H1 (cell line): ENCODE results near the gene LRP2BP. TPM values are rescaled to one million over a fixed set of nuclear protein-coding genes. Genes with fewer than 3 reads are reported as not detected.

Experiments used
- CTCF ChIA-PET: fragments of 300-600 bp; sonication (Branson Sonifier 250); formaldehyde crosslinking; loops from one replicate; lab custom pipeline; 2021; ENCODE audit not compliant: partially characterized antibody; lab: Charles Lee
- POLR2A ChIA-PET: fragments of 300-600 bp; sonication (Branson Sonifier 250); formaldehyde crosslinking; loops from one replicate; lab custom pipeline; 2021; ENCODE audit warnings: inconsistent platforms; ENCODE audit not compliant: partially characterized antibody; lab: Charles Lee
- DNase-seq, 2 experiments: peaks; one replicate each; pipeline versions ENCODE4 v3.0.0 to v3.0.0-alpha.2; 2010 to 2022; ENCODE audit warnings: low spot score in 2 of 2, low read depth in 1 of 2, mixed read lengths in 1 of 2
- FAIRE-seq: peaks from 2 replicates; lab custom pipeline; 2011; peaks lifted over from hg19 to GRCh38; lab: Jason Lieb, UNC
- H2AFZ ChIP-seq: 2 replicates; pipeline ENCODE4 v1.8.1; 2012; ENCODE audit warnings: low read length, inconsistent platforms
- H2AK5ac ChIP-seq: 2 replicates; pipeline ENCODE4 v1.6.1; 2013; ENCODE audit warnings: low read depth, low read length
- H2BK120ac ChIP-seq: replicated peaks from 2 replicates; pipeline ENCODE3; 2013; ENCODE audit warnings: low read depth, low read length, inconsistent platforms
- H2BK12ac ChIP-seq: 2 replicates; pipeline ENCODE4 v1.6.1; 2013; ENCODE audit warnings: low read depth, low read length
- H2BK15ac ChIP-seq: 2 replicates; pipeline ENCODE4 v1.6.1; 2013; ENCODE audit warnings: low read length
- H2BK20ac ChIP-seq: 2 replicates; pipeline ENCODE4 v1.6.1; 2013; ENCODE audit warnings: low read length
- H2BK5ac ChIP-seq: 2 replicates; pipeline ENCODE4 v1.6.1; 2013; ENCODE audit warnings: low read depth, low read length
- H3K14ac ChIP-seq: 2 replicates; pipeline ENCODE4 v1.6.1; 2013; ENCODE audit warnings: inconsistent platforms; ENCODE audit not compliant: insufficient read length
- H3K18ac ChIP-seq: 2 replicates; pipeline ENCODE4 v1.6.1; 2013; ENCODE audit warnings: low read length; ENCODE audit errors: extremely low read depth
- H3K23ac ChIP-seq: 2 replicates; pipeline ENCODE4 v1.6.1; 2013; ENCODE audit warnings: inconsistent platforms; ENCODE audit not compliant: insufficient read length
- H3K23me2 ChIP-seq: 2 replicates; pipeline ENCODE4 v1.6.1; 2013; ENCODE audit warnings: low read depth, low read length
- H3K27ac ChIP-seq: 2 replicates; pipeline ENCODE4 v1.6.1; 2011; ENCODE audit warnings: low read depth, low read length, inconsistent platforms
- H3K27me3 ChIP-seq, 4 experiments: replicated peaks in 1 of 4; 1 replicate in 1 of 4; 2 replicates in 3 of 4; pipeline versions ENCODE4 v1.6.1 to v1.8.1; 2011 to 2013; ENCODE audit warnings: low read length in 3 of 4, mild to moderate bottlenecking in 3 of 4, inconsistent platforms in 2 of 4, mixed read lengths in 2 of 4, moderate library complexity in 1 of 4; ENCODE audit not compliant: control insufficient read depth in 3 of 4, insufficient read depth in 3 of 4; ENCODE audit errors: extremely low read depth in 1 of 4
- H3K36me3 ChIP-seq, 4 experiments: 2 replicates each; pipeline versions ENCODE4 v1.6.1 to v1.8.1; 2011 to 2013; ENCODE audit warnings: mild to moderate bottlenecking in 4 of 4, low read length in 3 of 4, moderate library complexity in 2 of 4, control low read depth in 1 of 4, inconsistent platforms in 1 of 4; ENCODE audit not compliant: insufficient read depth in 4 of 4, control insufficient read depth in 2 of 4
- H3K4ac ChIP-seq: replicated peaks from 2 replicates; pipeline ENCODE3; 2013; ENCODE audit warnings: low read length, low read depth, mixed read lengths, inconsistent platforms; ENCODE audit not compliant: insufficient read length
- H3K4me1 ChIP-seq, 4 experiments: replicated peaks in 1 of 4; 1 replicate in 1 of 4; 2 replicates in 3 of 4; pipeline versions ENCODE4 v1.6.1 to v1.8.1; 2011 to 2013; ENCODE audit warnings: low read length in 3 of 4, inconsistent platforms in 2 of 4, mixed read lengths in 1 of 4; ENCODE audit not compliant: insufficient read depth in 4 of 4, control insufficient read depth in 3 of 4
- H3K4me2 ChIP-seq, 2 experiments: 2 replicates each; pipeline versions ENCODE4 v1.6.1 to v1.8.1; 2011 to 2013; ENCODE audit warnings: low read depth in 2 of 2, low read length in 2 of 2, control low read depth in 1 of 2, inconsistent platforms in 1 of 2, mild to moderate bottlenecking in 1 of 2; ENCODE audit not compliant: insufficient read depth in 1 of 2
- H3K4me3 ChIP-seq, 4 experiments: fragments of 200-600, 300-600 bp in 1 of 4; sonication (generic), shearing (Covaris generic), sonication (Bioruptor Twin) in 1 of 4; 2 replicates each; pipeline versions ENCODE4 v1.5.1 to v1.8.1; 2011 to 2016; ENCODE audit warnings: low read length in 4 of 4, low read depth in 3 of 4, control low read depth in 2 of 4, inconsistent platforms in 2 of 4, mild to moderate bottlenecking in 2 of 4, mixed read lengths in 1 of 4, moderate library complexity in 1 of 4; ENCODE audit not compliant: insufficient read depth in 2 of 4; ENCODE audit errors: extremely low read depth in 1 of 4
- H3K56ac ChIP-seq: replicated peaks from 2 replicates; pipeline ENCODE3; 2013; ENCODE audit warnings: low read depth, mild to moderate bottlenecking, mixed read lengths, low read length, inconsistent platforms; ENCODE audit not compliant: insufficient read length
- H3K79me1 ChIP-seq: 2 replicates; pipeline ENCODE4 v1.6.1; 2013; ENCODE audit warnings: low read depth, low read length, control low read depth
- H3K79me2 ChIP-seq, 2 experiments: 2 replicates each; pipeline versions ENCODE4 v1.6.1 to v1.8.1; 2012 to 2013; ENCODE audit warnings: low read length in 2 of 2, mild to moderate bottlenecking in 2 of 2, inconsistent platforms in 1 of 2; ENCODE audit not compliant: insufficient read depth in 2 of 2, control insufficient read depth in 1 of 2
- H3K9ac ChIP-seq, 4 experiments: replicated peaks in 1 of 4; 1 replicate in 1 of 4; 2 replicates in 3 of 4; pipeline versions ENCODE4 v1.6.1 to v1.8.1; 2011 to 2013; ENCODE audit warnings: low read depth in 3 of 4, low read length in 3 of 4, control low read depth in 2 of 4, mild to moderate bottlenecking in 2 of 4, moderate library complexity in 2 of 4, inconsistent platforms in 1 of 4; ENCODE audit errors: extremely low read depth in 1 of 4
- H3K9me3 ChIP-seq, 2 experiments: 2 replicates each; pipeline versions ENCODE4 v1.6.1 to v1.8.1; 2012 to 2013; ENCODE audit warnings: mild to moderate bottlenecking in 2 of 2, moderate library complexity in 2 of 2, control low read depth in 1 of 2, inconsistent platforms in 1 of 2, low read depth in 1 of 2, low read length in 1 of 2, mixed read lengths in 1 of 2; ENCODE audit not compliant: insufficient read depth in 2 of 2
- H4K20me1 ChIP-seq, 2 experiments: replicated peaks in 1 of 2; 2 replicates each; pipeline versions ENCODE3 to v1.8.1; 2011 to 2013; ENCODE audit warnings: inconsistent platforms in 2 of 2, low read length in 2 of 2, mild to moderate bottlenecking in 1 of 2; ENCODE audit not compliant: insufficient read depth in 2 of 2, control insufficient read depth in 1 of 2
- H4K5ac ChIP-seq: 2 replicates; pipeline ENCODE4 v1.6.1; 2013; ENCODE audit warnings: low read length, low read depth, mixed read lengths, inconsistent platforms; ENCODE audit not compliant: insufficient read length
- H4K8ac ChIP-seq: 2 replicates; pipeline ENCODE4 v1.8.0; 2013; ENCODE audit warnings: mild to moderate bottlenecking, moderate library complexity, low read length, inconsistent platforms; ENCODE audit not compliant: insufficient read depth; ENCODE audit errors: extremely low read depth
- H4K91ac ChIP-seq: replicated peaks from 2 replicates; pipeline ENCODE3; 2013; ENCODE audit warnings: low read length, mixed read lengths, inconsistent platforms; ENCODE audit not compliant: insufficient read length
- ATF2 ChIP-seq: IDR thresholded peaks from 2 replicates; pipeline ENCODE4 v1.6.1; 2012; ENCODE audit warnings: low read length, inconsistent platforms
- JUN ChIP-seq: IDR thresholded peaks from 2 replicates; pipeline ENCODE4 v1.6.1; 2011; ENCODE audit warnings: low read depth, mild to moderate bottlenecking, improper control_type of control experiment, low read length
- KDM4A ChIP-seq: IDR thresholded peaks from one replicate; pipeline ENCODE4 v1.7.1; 2012; ENCODE audit warnings: low read depth, mild to moderate bottlenecking, moderate library complexity, low read length, inconsistent platforms; ENCODE audit not compliant: severe bottlenecking
- POLR2A ChIP-seq, 2 experiments: IDR thresholded peaks; 1 replicate in 1 of 2; 2 replicates in 1 of 2; pipeline ENCODE4 v1.6.1; 2011; ENCODE audit warnings: low read depth in 2 of 2, low read length in 2 of 2, mild to moderate bottlenecking in 2 of 2; ENCODE audit errors: control extremely low read depth in 1 of 2
- SUZ12 ChIP-seq: fragments of 200-600 bp; sonication (generic); IDR thresholded peaks from 2 replicates; pipeline ENCODE4 v1.6.1; 2012; ENCODE audit warnings: mild to moderate bottlenecking, inconsistent platforms, low read length, moderate library complexity, mixed read lengths
- WGBS, 2 experiments: shearing (Covaris generic) in 1 of 2; methylation state at CpG; one replicate each; pipeline versions ENCODE4 v1.1.6 to v1.1.7; 2013 to 2015; ENCODE audit warnings: low lambda C conversion rate in 2 of 2, mixed read lengths in 2 of 2, inconsistent platforms in 1 of 2, low coverage in 1 of 2, missing lambda C conversion rate in 1 of 2; ENCODE audit not compliant: insufficient replicate concordance in 2 of 2, insufficient coverage in 1 of 2, insufficient read length in 1 of 2; ENCODE audit errors: extremely low coverage in 1 of 2, missing lambda C conversion rate in 1 of 2; 5-methylcytosine and 5-hydroxymethylcytosine counted together
- polyA plus RNA-seq, 7 experiments: library from polyadenylated mRNA; depleted of rRNA in 3 of 7; stranded (reverse) in 5 of 7; unstranded in 2 of 7; fragments of >200 nt in 5 of 7; fragments of 200-250 nt in 2 of 7; gene quantifications; 1 replicate in 5 of 7; 2 replicates in 1 of 7; 4 replicates in 1 of 7; pipeline versions ENCODE4 v1.2.1 to v1.2.3, GENCODE V29; 2011 to 2013; ENCODE audit warnings: missing spikeins in 2 of 7, mixed read lengths in 2 of 7
- total RNA-seq: library from RNA; stranded (reverse); fragmentation: NEBNext Ultra II Directional; extraction: Animal tissue kit (Norgen Biotek cat#: 25700); gene quantifications from 2 replicates; pipeline ENCODE4 v1.2.1, GENCODE V29; 2021

Gene LRP2BP
- total and polyA plus RNA-seq, 2 of the 8 experiments (the other 6 are each of a cell fraction or from before 2014, with no cell fraction given), result 0.12 to 0.30 TPM

- H3K9ac ChIP-seq, result no peak overlapping the region
- 90% methylated on average over 4 of the region's 4 CpGs; no CpG with 5 or more reads in 1 of the 2 experiments for WGBS, 2 experiments
- H4K5ac ChIP-seq, result no peak overlapping the region
- DNase-seq (no peak), FAIRE-seq (no peak)
- H3K4me1 ChIP-seq, result peaks cover 0 to 3% (median 0%) of the 10 kb centered on the region in 4 experiments; a peak in 1 of 7 replicates
- no peaks in the 10 kb centered on the region for H3K79me1 ChIP-seq
- no peak overlapping the region; the same call in 1 of the 2 replicates for H4K8ac ChIP-seq
- no peak overlapping the region for H4K91ac ChIP-seq
- ChIA-PET CTCF (interaction anchor here (1.0 kb wide), 1 partner anchor 241 kb away, joined by 3 read pairs; no protein-coding TSS in a partner anchor), POLR2A (interaction anchor here (1.2 to 5.5 kb wide), 2 partner anchors 13 to 19 kb away, joined by 4 to 25 read pairs; partner anchors contain the start of genes ANKRD37 and LRP2BP)
- no peak overlapping the region for H3K4me2 ChIP-seq
- H2BK15ac ChIP-seq, result no peak overlapping the region
- H3K36me3 ChIP-seq, result peaks cover 0 to 4% (median 0%) of the 10 kb centered on the region in 4 experiments; a peak in 1 of 8 replicates
- no peak overlapping the region for H2BK5ac ChIP-seq
- H3K4me3 ChIP-seq, result no peak overlapping the region
- no peaks in the 10 kb centered on the region for H4K20me1 ChIP-seq
- H3K23me2 ChIP-seq, result no peaks in the 10 kb centered on the region; the same call in 1 of the 2 replicates
- H3K27ac ChIP-seq, result no peak overlapping the region
- H2BK20ac ChIP-seq, result no peak overlapping the region
- H3K27me3 ChIP-seq, result no peaks in the 10 kb centered on the region
- H3K18ac ChIP-seq, result no peak overlapping the region
- no peak overlapping the region; the same call in 1 of the 2 replicates for H2AK5ac ChIP-seq
- no peak overlapping the region for H3K4ac ChIP-seq
- H2BK12ac ChIP-seq, result no peak overlapping the region
- no peaks in the 10 kb centered on the region for H3K79me2 ChIP-seq
- H2AFZ ChIP-seq, result no peak overlapping the region
- H2BK120ac ChIP-seq, result no peak overlapping the region
- no peak overlapping the region for H3K14ac ChIP-seq
- H3K9me3 ChIP-seq, result peaks cover 0 to 7% of the 10 kb centered on the region in 2 experiments; a peak in 1 of 4 replicates
- no peak for TF ChIP-seq ATF2
- TF ChIP-seq SUZ12, result no peak
- no peak for TF ChIP-seq POLR2A (IDR thresholded peaks at IDR 0.05; ENCODE audit: control extremely low read depth in 1 of 2, low read depth in 2 of 2, low read length in 2 of 2)
- TF ChIP-seq KDM4A, result no peak
- TF ChIP-seq JUN, result no peak
- H3K23ac ChIP-seq, result no peak overlapping the region
- no peak overlapping the region for H3K56ac ChIP-seq
These were observed 12.3 kb downstream of the LRP2BP start for GRCh38 chr4:185383451-185383850.
